Measurements from ENCODE around the gene GREM2.

Gene GREM2

GRCh38 chr1:240455228-240455821, 156.6 kb downstream of the GREM2 start:
- no peak for DNase-seq (ENCODE audit: low read depth)

DNA sequence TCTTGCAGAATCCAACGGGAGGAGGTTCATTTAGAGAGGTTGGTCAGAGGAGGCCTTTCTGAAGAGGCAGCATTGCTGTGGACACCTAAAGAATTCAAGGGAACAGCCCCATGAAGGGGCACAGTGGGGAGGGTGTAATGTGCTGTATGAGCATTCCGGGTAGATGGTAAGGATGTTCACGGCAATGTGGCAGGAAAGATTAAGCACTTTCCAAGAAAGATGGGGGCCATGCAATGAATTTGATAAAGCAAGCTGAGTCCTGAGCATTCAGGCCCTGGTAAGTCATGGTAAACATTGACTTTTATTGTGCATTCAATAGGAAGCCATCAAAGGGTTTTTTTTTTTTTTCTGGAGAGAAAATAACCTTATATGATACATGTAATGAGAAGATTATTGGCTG, 166.6 kb downstream of the GREM2 start:
- DNase-seq (ENCODE audit: low read depth) = no peak

GRCh38 chr1:240441669-240442068, 170.3 kb downstream of the GREM2 start:
- no peak for DNase-seq (ENCODE audit: low read depth)

Data from GM04503 (cell line).